ENCODE results near the gene PTPN3. TPM values are rescaled to one million over a fixed set of nuclear protein-coding genes. Genes with fewer than 3 reads are reported as not detected.

PTPN3 gene
- total RNA-seq, 1 experiment from 2014 or later: 20.2 TPM

- Histone ChIP-seq H3K9me3 (ENCODE audit: insufficient read depth, low read depth) (no peaks in the 10 kb centered on the region), H3K27me3 (ENCODE audit: insufficient read depth, low read depth) (no peaks in the 10 kb centered on the region), H3K79me2 (ENCODE audit: low read depth) (peaks cover 11% of the 10 kb centered on the region), H3F3A (ENCODE audit: insufficient read depth, low read depth) (peaks cover 36% of the 10 kb centered on the region), H3K9me2 (ENCODE audit: insufficient read depth) (no peaks in the 10 kb centered on the region), H3K4me3 (no peak overlapping the region), H3K4me2 (no peak overlapping the region), H3K36me3 (ENCODE audit: low read depth) (peaks cover 24% of the 10 kb centered on the region; the same call in 1 of the 2 replicates), H3K27ac (no peak overlapping the region), H3K4me1 (replicated peaks; ENCODE audit: insufficient read depth) (peaks cover 44% of the 10 kb centered on the region), H4K20me1 (ENCODE audit: insufficient read depth) (no peaks in the 10 kb centered on the region), H2AFZ (no peak overlapping the region)
- BruUV-seq (replicated peaks): no TSS peak
- TF ChIP-seq EZH2 (IDR thresholded peaks at IDR 0.05; ENCODE audit: low read depth): no peak
- TF ChIP-seq, protein P1, sequence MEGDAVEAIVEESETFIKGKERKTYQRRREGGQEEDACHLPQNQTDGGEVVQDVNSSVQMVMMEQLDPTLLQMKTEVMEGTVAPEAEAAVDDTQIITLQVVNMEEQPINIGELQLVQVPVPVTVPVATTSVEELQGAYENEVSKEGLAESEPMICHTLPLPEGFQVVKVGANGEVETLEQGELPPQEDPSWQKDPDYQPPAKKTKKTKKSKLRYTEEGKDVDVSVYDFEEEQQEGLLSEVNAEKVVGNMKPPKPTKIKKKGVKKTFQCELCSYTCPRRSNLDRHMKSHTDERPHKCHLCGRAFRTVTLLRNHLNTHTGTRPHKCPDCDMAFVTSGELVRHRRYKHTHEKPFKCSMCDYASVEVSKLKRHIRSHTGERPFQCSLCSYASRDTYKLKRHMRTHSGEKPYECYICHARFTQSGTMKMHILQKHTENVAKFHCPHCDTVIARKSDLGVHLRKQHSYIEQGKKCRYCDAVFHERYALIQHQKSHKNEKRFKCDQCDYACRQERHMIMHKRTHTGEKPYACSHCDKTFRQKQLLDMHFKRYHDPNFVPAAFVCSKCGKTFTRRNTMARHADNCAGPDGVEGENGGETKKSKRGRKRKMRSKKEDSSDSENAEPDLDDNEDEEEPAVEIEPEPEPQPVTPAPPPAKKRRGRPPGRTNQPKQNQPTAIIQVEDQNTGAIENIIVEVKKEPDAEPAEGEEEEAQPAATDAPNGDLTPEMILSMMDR (conservative IDR thresholded peaks at IDR 0.05): no peak
- intact Hi-C loops (cut with micrococcal nuclease; ENCODE audit: unreplicated experiment): loop anchor here (5.0 kb wide), 2 partner anchors 103 to 367 kb away; no protein-coding TSS in a partner anchor
- ChIA-PET POLR2A (ENCODE audit: unreplicated experiment) (interaction anchor here (0.6 kb wide), 1 partner anchor 461 kb away, joined by 6 read pairs; no protein-coding TSS in a partner anchor), CTCF (interaction anchor here (0.5 kb wide), 1 partner anchor 196 kb away, joined by 4 read pairs; no protein-coding TSS in a partner anchor)
- DNase-seq: no peak
Observed at GRCh38 chr9:109450346-109450745, 47.8 kb downstream of the PTPN3 start.

GRCh38 chr9:109449036-109449798 is 48.9 kb downstream of the PTPN3 start:
- Histone ChIP-seq H3K27ac (no peak overlapping the region), H3K4me3 (no peak overlapping the region), H2AFZ (no peak overlapping the region), H3K4me2 (no peak overlapping the region), H4K20me1 (ENCODE audit: insufficient read depth) (no peaks in the 10 kb centered on the region), H3K79me2 (ENCODE audit: low read depth) (peaks cover 11% of the 10 kb centered on the region), H3F3A (ENCODE audit: insufficient read depth, low read depth) (peaks cover 28% of the 10 kb centered on the region), H3K27me3 (ENCODE audit: insufficient read depth, low read depth) (no peaks in the 10 kb centered on the region), H3K9me3 (ENCODE audit: insufficient read depth, low read depth) (no peaks in the 10 kb centered on the region), H3K4me1 (replicated peaks; ENCODE audit: insufficient read depth) (peaks cover 38% of the 10 kb centered on the region), H3K9me2 (ENCODE audit: insufficient read depth) (no peaks in the 10 kb centered on the region), H3K36me3 (ENCODE audit: low read depth) (peaks cover 24% of the 10 kb centered on the region)
- no peak for TF ChIP-seq EZH2 (IDR thresholded peaks at IDR 0.05; ENCODE audit: low read depth)
- TF ChIP-seq, protein P1 (conservative IDR thresholded peaks at IDR 0.05): no peak
- intact Hi-C loops (cut with micrococcal nuclease; ENCODE audit: unreplicated experiment): loop anchor here (10.0 kb wide), 1 partner anchor 436 kb away; no protein-coding TSS in a partner anchor
- no peak for DNase-seq
- ChIA-PET POLR2A (ENCODE audit: unreplicated experiment) (no interaction called here), CTCF (interaction anchor here (0.6 kb wide), 3 partner anchors 8 to 1264 kb away, joined by 3 to 6 read pairs (median 4); no protein-coding TSS in a partner anchor)
- no TSS peak for BruUV-seq (replicated peaks)

GRCh38 chr9:109448223-109448622 is 49.9 kb downstream of the PTPN3 start:
- TF ChIP-seq EZH2 (IDR thresholded peaks at IDR 0.05; ENCODE audit: low read depth): no peak
- TF ChIP-seq, protein P1 (conservative IDR thresholded peaks at IDR 0.05): no peak
- BruUV-seq (replicated peaks): no TSS peak
- no peak overlapping the region for H3K27ac ChIP-seq

More at GRCh38 chr9:109448223-109448622, 49.9 kb downstream of the PTPN3 start:
- ChIA-PET POLR2A (ENCODE audit: unreplicated experiment) (interaction anchor here (0.7 kb wide), 1 partner anchor 68 kb away, joined by 5 read pairs; no protein-coding TSS in a partner anchor), CTCF (interaction anchor here (0.6 kb wide), 1 partner anchor 1263 kb away, joined by 3 read pairs; no protein-coding TSS in a partner anchor)
- H4K20me1 ChIP-seq (ENCODE audit: insufficient read depth): no peaks in the 10 kb centered on the region
- no peak for DNase-seq
- no peak overlapping the region for H2AFZ ChIP-seq
- H3K36me3 ChIP-seq (ENCODE audit: low read depth): peaks cover 20% of the 10 kb centered on the region
- H3K4me1 ChIP-seq (replicated peaks; ENCODE audit: insufficient read depth): peaks cover 33% of the 10 kb centered on the region
- H3K4me3 ChIP-seq: no peak overlapping the region
- intact Hi-C loops (cut with micrococcal nuclease; ENCODE audit: unreplicated experiment): loop anchor here (10.0 kb wide), 1 partner anchor 437 kb away; no protein-coding TSS in a partner anchor
- H3K79me2 ChIP-seq (ENCODE audit: low read depth): peaks cover 11% of the 10 kb centered on the region
- H3K9me3 ChIP-seq (ENCODE audit: insufficient read depth, low read depth): no peaks in the 10 kb centered on the region
- H3K9me2 ChIP-seq (ENCODE audit: insufficient read depth): no peaks in the 10 kb centered on the region
- no peaks in the 10 kb centered on the region for H3K27me3 ChIP-seq (ENCODE audit: insufficient read depth, low read depth)
- H3K4me2 ChIP-seq: no peak overlapping the region
- H3F3A ChIP-seq (ENCODE audit: insufficient read depth, low read depth): peaks cover 18% of the 10 kb centered on the region
